Coronary artery (tissue), 2 donors: ENCODE measurements around the gene TMEM86B.

Source experiments
- DNase-seq: peaks from one replicate; pipeline ENCODE4 v3.0.0-alpha.2; 2017; ENCODE audit warnings: low spot score
- H3K27ac ChIP-seq, 2 donors: fragments of 200-600 bp; sonication (generic); one replicate each; pipeline ENCODE4 v1.5.1; 2016 to 2019
- H3K4me3 ChIP-seq: fragments of 200-600 bp; sonication (generic); 2 replicates; pipeline ENCODE4 v1.5.1; 2016; ENCODE audit warnings: mild to moderate bottlenecking, moderate library complexity
- CTCF ChIP-seq: fragments of 200-600 bp; sonication (generic); IDR thresholded peaks from one replicate; pipeline ENCODE4 v1.5.1; 2019; ENCODE audit warnings: antibody characterized with exemption

The TMEM86B gene

GRCh38 chr19:55270172-55270942, 41.8 kb upstream of the TMEM86B start:
- Histone ChIP-seq H3K27ac (no peak overlapping the region), H3K4me3 (no peak overlapping the region)
- TF ChIP-seq CTCF: no peak
- no peak for DNase-seq

GRCh38 chr19:55269299-55269698, 40.7 kb upstream of the TMEM86B start:
- no peak overlapping the region for H3K4me3 ChIP-seq
- no peak for DNase-seq
- no peak overlapping the region for H3K27ac ChIP-seq
- TF ChIP-seq CTCF: no peak

GRCh38 chr19:55266840-55267239, 38.3 kb upstream of the TMEM86B start:
- DNase-seq: no peak
- TF ChIP-seq CTCF: no peak
- Histone ChIP-seq H3K27ac (no peak overlapping the region), H3K4me3 (no peak overlapping the region)

- Histone ChIP-seq H3K4me3 (no peak overlapping the region), H3K27ac (no peak overlapping the region)
- no peak for TF ChIP-seq CTCF
- DNase-seq: no peak
Observed at GRCh38 chr19:55266404-55266803, 37.8 kb upstream of the TMEM86B start.

- Histone ChIP-seq H3K4me3 (no peak overlapping the region), H3K27ac (no peak overlapping the region)
- no peak for DNase-seq
- TF ChIP-seq CTCF: no peak
Observed at GRCh38 chr19:55265723-55266386, 37.3 kb upstream of the TMEM86B start.

GRCh38 chr19:55265173-55265572, 36.6 kb upstream of the TMEM86B start:
- H3K27ac ChIP-seq: no peak overlapping the region
- DNase-seq: no peak
- TF ChIP-seq CTCF: no peak
- H3K4me3 ChIP-seq: no peak overlapping the region

GRCh38 chr19:55264531-55264930, 36.0 kb upstream of the TMEM86B start:
- Histone ChIP-seq H3K4me3 (no peak overlapping the region), H3K27ac (no peak overlapping the region)
- no peak for TF ChIP-seq CTCF
- no peak for DNase-seq
